Naive B cell (primary cell): ENCODE data around the gene TUG1. TPM values are rescaled to one million over a fixed set of nuclear protein-coding genes. Genes with fewer than 3 reads are reported as not detected.
A peak's percentile ranks its signal among the peaks of the same experiment; 100 is the strongest.

Experiments
- ATAC-seq, 2 donors: fragments of 150-1000 bp; cut with Tn5 transposase; 2 replicates each; pipeline ENCODE4 v1.10.0; 2021; ENCODE audit warnings: low read depth in 2 of 2, mild to moderate bottlenecking in 2 of 2, moderate library complexity in 2 of 2
- DNase-seq: peaks from one replicate; pipeline ENCODE4 v3.0.0; 2022
- H3K27ac Mint-ChIP-seq, 6 donors: one replicate each; pipeline ENCODE4 v1.8.0; 2020 to 2022; ENCODE audit warnings: mild to moderate bottlenecking in 6 of 6, mixed read lengths in 6 of 6, moderate library complexity in 5 of 6, inconsistent platforms in 2 of 6
- H3K27me3 Mint-ChIP-seq, 3 donors: one replicate each; pipeline ENCODE4 v1.8.0; 2021 to 2022; ENCODE audit warnings: mixed read lengths in 3 of 3, mild to moderate bottlenecking in 1 of 3
- H3K36me3 Mint-ChIP-seq, 2 donors: one replicate each; pipeline ENCODE4 v1.8.0; 2020 to 2022; ENCODE audit warnings: mixed read lengths in 2 of 2, inconsistent platforms in 1 of 2, mild to moderate bottlenecking in 1 of 2
- H3K4me1 Mint-ChIP-seq, 3 donors: one replicate each; pipeline ENCODE4 v1.8.0; 2020 to 2022; ENCODE audit warnings: mixed read lengths in 3 of 3, inconsistent platforms in 1 of 3, mild to moderate bottlenecking in 1 of 3, moderate library complexity in 1 of 3
- H3K4me3 Mint-ChIP-seq, 8 donors: one replicate each; pipeline ENCODE4 v1.8.0; 2020 to 2022; ENCODE audit warnings: mild to moderate bottlenecking in 8 of 8, mixed read lengths in 8 of 8, moderate library complexity in 8 of 8, inconsistent platforms in 2 of 8
- H3K9me3 Mint-ChIP-seq, 7 donors: one replicate each; pipeline ENCODE4 v1.8.0; 2020 to 2022; ENCODE audit warnings: mixed read lengths in 7 of 7, mild to moderate bottlenecking in 5 of 7, inconsistent platforms in 2 of 7, moderate library complexity in 1 of 7
- polyA plus RNA-seq, 6 donors: library from polyadenylated mRNA; unstranded; fragments of 300-500 nt; fragmentation: Illumina TruSeq; gene quantifications; one replicate each; pipeline ENCODE4 v1.2.3, GENCODE V29; 2021; ENCODE audit warnings: low read depth in 6 of 6

Gene TUG1
- polyA plus RNA-seq, 6 donors from 2014 or later: 8.1 to 30.7 (median 21.5) TPM

DNA sequence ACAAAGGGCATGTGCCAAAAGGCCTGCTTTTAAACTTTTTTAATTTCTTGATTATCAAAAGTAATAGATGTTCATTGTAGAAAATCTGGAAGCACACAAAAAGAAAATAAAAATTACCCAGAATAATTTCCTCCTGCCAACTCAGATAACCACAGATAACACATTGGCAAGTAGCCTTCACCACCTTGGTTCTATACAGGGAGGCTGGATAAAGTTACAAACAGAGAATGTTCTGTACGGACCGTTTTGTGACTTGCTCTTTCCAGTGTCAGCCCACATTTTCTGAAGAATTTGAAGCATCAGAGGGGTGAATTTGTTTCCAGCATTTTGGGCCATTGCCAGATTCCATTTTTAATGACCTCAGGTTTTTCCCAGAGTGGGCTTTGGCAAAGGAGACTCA is 23.5 kb downstream of the TUG1 start:
- no peak overlapping the region for H3K4me3 Mint-ChIP-seq

DNA sequence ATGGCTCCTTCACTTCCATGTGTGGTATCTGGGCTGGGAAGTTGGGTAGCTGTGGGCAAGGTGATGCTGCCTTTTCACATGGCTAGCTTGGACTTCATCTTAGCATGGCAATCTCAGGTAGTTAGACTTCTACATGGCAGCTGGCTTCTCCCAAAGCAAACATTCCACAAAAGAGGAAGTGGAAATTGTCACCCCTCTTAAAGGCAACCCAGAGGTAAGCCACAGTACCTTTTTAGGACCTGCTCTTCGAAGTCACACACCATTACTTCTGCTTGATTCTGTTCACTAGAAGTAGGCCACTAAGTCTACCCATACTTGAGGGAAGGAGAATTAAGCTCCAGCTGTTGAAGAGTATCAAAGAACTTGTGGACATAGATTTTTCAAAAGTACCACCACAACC is 25.9 kb downstream of the TUG1 start:
- Mint-ChIP-seq H3K9me3 (peaks cover 0 to 27% (median 10%) of the 10 kb centered on the region in 7 donors), H3K27me3 (peaks cover 0 to 7% (median 6%) of the 10 kb centered on the region in 3 donors), H3K27ac (peak overlapping the region in 1 of 6 donors; percentile 47), H3K36me3 (peaks cover 0 to 8% of the 10 kb centered on the region in 2 donors), H3K4me1 (peaks cover 0 to 15% (median 6%) of the 10 kb centered on the region in 3 donors), H3K4me3 (no peak overlapping the region)
- DNase-seq: no peak
- ATAC-seq: no peak

More for the DNA sequence above, 23.5 kb downstream of the TUG1 start:
- ATAC-seq (no peak), DNase-seq (no peak)
- peaks cover 0 to 15% (median 6%) of the 10 kb centered on the region in 3 donors for H3K4me1 Mint-ChIP-seq
- H3K27me3 Mint-ChIP-seq: peaks cover 0 to 6% (median 0%) of the 10 kb centered on the region in 3 donors
- H3K36me3 Mint-ChIP-seq: peaks cover 8 to 9% of the 10 kb centered on the region in 2 donors
- no peak overlapping the region for H3K27ac Mint-ChIP-seq
- peaks cover 5 to 46% (median 20%) of the 10 kb centered on the region in 7 donors for H3K9me3 Mint-ChIP-seq

DNA sequence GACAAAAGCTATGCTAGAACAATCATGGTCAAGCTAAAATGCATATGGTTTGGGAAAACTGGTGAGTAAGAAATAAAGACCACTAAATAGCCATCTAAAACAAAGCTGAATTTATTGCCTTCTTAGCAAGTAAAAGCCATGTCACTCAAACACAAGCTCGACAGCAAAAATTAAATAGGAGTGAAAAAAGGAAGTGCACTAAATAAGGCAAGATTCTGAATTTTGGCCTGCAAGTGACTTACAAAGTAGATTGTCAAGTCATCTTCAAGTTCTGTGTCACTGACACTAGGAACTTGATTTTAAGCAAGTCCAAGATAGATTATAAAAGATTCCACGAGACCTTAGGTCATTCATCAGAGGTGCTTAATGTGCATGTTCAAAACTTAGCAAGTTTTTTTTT is 27.4 kb downstream of the TUG1 start:
- H3K4me1 Mint-ChIP-seq: peaks cover 0 to 15% (median 6%) of the 10 kb centered on the region in 3 donors
- peaks cover 0 to 12% (median 4%) of the 10 kb centered on the region in 7 donors for H3K9me3 Mint-ChIP-seq
- ATAC-seq (no peak), DNase-seq (no peak)
- H3K4me3 Mint-ChIP-seq: no peak overlapping the region
- H3K36me3 Mint-ChIP-seq: no peaks in the 10 kb centered on the region
- H3K27ac Mint-ChIP-seq: no peak overlapping the region
- peaks cover 3 to 7% (median 6%) of the 10 kb centered on the region in 3 donors for H3K27me3 Mint-ChIP-seq

DNA sequence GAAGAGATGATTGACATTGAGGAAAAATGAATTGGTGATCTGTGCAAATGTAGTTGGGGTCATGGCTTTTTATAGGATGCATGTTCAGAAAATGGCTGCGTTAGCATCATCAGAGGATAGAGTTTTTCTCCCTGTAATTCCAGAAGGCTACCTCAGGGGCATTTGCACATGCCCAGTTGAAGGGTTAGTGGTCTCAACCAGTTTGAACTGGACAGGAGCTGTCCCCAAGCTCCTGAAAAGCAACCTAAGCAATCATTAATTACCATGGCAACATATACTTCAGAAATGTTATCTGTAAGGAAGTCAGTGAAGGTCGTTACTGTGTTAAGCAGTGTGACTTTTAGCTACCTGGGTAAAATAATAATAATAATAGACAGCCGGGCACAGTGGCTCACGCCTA is 29.3 kb downstream of the TUG1 start:
- Mint-ChIP-seq H3K36me3 (peaks cover 0 to 9% of the 10 kb centered on the region in 2 donors), H3K27me3 (peaks cover 9 to 20% (median 19%) of the 10 kb centered on the region in 3 donors)

DNA sequence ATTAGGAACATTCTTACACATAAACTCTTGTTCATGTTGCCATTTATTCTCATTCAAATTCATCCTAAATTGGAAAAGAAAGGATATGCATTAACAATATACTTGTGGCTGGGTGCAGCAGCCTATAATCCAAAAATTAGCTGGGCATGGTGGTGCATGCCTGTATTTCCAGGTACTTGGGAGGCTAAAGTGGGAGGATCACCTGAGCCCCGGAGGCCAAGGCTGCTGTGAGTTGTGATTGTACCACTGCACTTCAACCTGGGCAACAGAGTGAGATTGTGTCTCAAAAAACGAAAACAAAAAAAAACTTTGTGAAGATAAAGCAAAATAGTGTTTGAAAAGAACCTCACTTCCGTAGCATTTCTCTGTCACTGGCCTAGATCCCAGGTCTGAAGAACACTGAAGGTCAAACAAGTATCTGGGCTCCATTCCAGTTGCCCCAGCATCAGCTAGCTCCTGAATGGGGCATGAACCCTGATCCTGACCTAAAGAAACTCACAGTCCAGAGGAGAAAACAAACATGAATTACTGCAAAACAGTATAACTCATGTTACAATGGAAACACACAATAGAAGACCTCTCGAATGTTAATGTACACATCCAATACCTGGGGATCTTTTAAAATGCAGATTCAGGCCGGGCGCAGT is 32.2 kb downstream of the TUG1 start:
- Mint-ChIP-seq H3K4me1 (peaks cover 0 to under 1% (median 0%) of the 10 kb centered on the region in 3 donors), H3K36me3 (peaks cover 0 to 9% of the 10 kb centered on the region in 2 donors), H3K27me3 (peaks cover 9 to 20% (median 13%) of the 10 kb centered on the region in 3 donors), H3K9me3 (peaks cover 0 to 30% (median 14%) of the 10 kb centered on the region in 7 donors), H3K4me3 (no peak overlapping the region), H3K27ac (no peak overlapping the region)
- ATAC-seq (no peak), DNase-seq (no peak)

More for the DNA sequence above, 29.3 kb downstream of the TUG1 start:
- ATAC-seq (no peak), DNase-seq (no peak)
- H3K4me1 Mint-ChIP-seq: peaks cover 0 to 15% (median 6%) of the 10 kb centered on the region in 3 donors
- H3K4me3 Mint-ChIP-seq: no peak overlapping the region
- H3K27ac Mint-ChIP-seq: no peak overlapping the region
- H3K9me3 Mint-ChIP-seq: peaks cover 0 to 7% (median 1%) of the 10 kb centered on the region in 7 donors

DNA sequence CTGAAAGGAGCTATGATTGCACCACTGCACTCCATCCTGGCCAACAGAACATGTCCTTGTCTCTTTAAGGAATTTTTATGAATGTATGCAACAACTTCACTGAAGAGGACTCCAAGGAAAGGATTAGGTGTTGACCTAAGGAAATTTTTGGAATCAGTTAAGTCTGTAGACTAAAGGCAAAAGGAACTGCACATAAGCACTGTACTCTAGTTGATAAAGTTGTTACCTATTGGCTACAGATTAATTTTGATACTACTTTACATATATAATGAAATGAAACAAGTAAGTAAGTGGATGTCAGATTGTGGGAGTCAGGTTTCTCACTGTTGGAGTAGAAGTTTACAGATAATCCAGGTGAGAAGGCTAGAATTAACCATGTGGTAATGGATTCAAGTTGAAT is 36.5 kb downstream of the TUG1 start:
- no peak overlapping the region for H3K4me3 Mint-ChIP-seq
- H3K27me3 Mint-ChIP-seq: peaks cover 12 to 13% (median 13%) of the 10 kb centered on the region in 3 donors
- H3K9me3 Mint-ChIP-seq: peaks cover 0 to 46% (median 22%) of the 10 kb centered on the region in 7 donors
- no peak for DNase-seq
- no peaks in the 10 kb centered on the region for H3K4me1 Mint-ChIP-seq
- H3K36me3 Mint-ChIP-seq: peaks cover 0 to 9% of the 10 kb centered on the region in 2 donors
- ATAC-seq: no peak
- no peak overlapping the region for H3K27ac Mint-ChIP-seq

DNA sequence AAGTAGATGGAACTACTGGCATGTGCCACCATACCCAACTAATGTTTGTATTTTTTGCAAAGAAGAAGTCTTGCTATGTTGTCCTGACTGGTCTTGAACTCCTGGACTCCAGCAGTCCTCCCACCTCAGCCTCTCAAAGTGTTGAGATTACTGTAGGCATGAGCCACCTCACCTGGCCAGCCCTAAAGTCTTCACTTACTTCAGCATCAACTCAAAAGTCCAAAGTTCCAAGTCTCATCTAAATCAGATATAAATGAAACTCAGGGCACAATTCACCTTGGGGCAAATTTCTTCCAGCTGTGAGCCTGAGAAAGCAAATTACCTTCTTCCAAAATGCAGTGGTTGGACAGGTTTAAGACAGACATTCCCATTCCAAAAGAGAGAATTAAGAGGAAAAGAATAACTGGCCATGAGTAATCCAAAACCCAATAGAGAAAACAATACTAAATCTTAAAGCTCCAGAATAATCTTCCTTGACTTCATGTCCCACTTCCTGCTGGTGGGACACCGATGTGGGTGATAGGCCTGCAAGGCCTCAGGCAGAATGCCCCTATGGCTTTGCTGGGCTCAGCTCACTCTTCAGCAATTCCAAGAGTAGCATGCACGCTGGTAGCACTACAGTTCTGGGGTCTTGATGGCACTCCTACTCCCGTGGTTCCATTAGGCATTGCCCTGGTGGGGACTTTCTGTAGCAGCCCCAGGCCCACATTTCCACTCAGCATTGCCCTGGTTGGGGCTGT is 50.3 kb downstream of the TUG1 start:
- no peak for ATAC-seq
- H3K4me3 Mint-ChIP-seq: no peak overlapping the region
- no peak for DNase-seq
- peaks cover 0 to 6% (median 0%) of the 10 kb centered on the region in 3 donors for H3K27me3 Mint-ChIP-seq
- H3K4me1 Mint-ChIP-seq: no peaks in the 10 kb centered on the region
- no peaks in the 10 kb centered on the region for H3K36me3 Mint-ChIP-seq
- H3K27ac Mint-ChIP-seq: no peak overlapping the region
- peaks cover 0 to 2% (median 0%) of the 10 kb centered on the region in 7 donors for H3K9me3 Mint-ChIP-seq

DNA sequence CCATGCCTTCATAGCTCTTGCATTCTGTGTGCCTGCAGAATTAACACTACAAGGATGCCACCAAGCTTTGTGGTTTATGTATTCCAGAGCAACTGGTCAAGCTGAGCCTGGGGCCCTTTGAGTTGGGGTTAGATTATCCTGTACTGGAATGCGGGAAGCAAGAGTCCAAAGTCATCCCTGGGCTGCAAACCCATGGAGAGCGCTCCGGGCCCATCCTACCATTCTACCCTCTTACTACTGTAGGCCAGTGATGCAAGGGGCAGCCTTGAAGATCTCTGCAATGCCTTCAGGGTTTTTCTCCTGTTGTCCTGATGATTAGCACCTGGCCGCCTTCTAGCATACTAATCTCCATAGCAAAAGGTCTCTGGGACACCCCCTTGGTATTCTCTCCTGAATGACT is 51.3 kb downstream of the TUG1 start:
- ATAC-seq: no peak
- H3K9me3 Mint-ChIP-seq: peaks cover 0 to 1% (median 0%) of the 10 kb centered on the region in 7 donors
- peaks cover 0 to 3% (median 0%) of the 10 kb centered on the region in 3 donors for H3K27me3 Mint-ChIP-seq
- H3K4me1 Mint-ChIP-seq: no peaks in the 10 kb centered on the region
- no peak for DNase-seq
- no peak overlapping the region for H3K27ac Mint-ChIP-seq
- H3K36me3 Mint-ChIP-seq: no peaks in the 10 kb centered on the region
- H3K4me3 Mint-ChIP-seq: peak overlapping the region in 1 of 8 donors; percentile 53

DNA sequence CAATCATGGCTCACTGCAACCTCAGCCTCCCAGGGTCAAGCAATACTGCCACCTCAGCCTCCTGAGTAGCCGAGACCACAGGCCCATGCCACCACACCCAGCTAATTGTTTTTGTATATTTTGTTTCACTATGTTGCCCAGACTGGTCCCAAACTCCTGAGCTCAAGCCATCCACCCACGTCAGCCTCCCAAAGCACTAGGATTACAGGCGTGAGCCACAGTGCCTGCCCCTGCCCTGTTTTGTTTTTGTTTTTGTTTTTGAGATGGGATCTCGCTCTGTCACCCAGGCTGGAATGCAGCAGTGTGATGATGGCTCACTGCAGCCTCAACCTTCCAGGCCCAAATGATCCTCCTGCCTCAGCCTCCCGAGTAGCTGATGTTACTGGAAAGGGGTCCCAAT is 53.5 kb downstream of the TUG1 start:
- H3K4me3 Mint-ChIP-seq: no peak overlapping the region
- ATAC-seq (no peak), DNase-seq (no peak)
- no peaks in the 10 kb centered on the region for H3K36me3 Mint-ChIP-seq
- no peaks in the 10 kb centered on the region for H3K27me3 Mint-ChIP-seq
- H3K27ac Mint-ChIP-seq: peak overlapping the region in 1 of 6 donors; percentile 27
- no peaks in the 10 kb centered on the region for H3K4me1 Mint-ChIP-seq
- H3K9me3 Mint-ChIP-seq: peaks cover 0 to 4% (median 0%) of the 10 kb centered on the region in 7 donors

Other genes with a start within 250 kb of the TUG1 start
- gene MORC2, start 491 bp upstream of the TUG1 start, polyA plus RNA-seq: 1 to 10 TPM in 4 of 6 donors, under 1 TPM in 1, not detected in 1; 0.76 to 4.5 (median 1.9) TPM
- 1 to 10 TPM in 1 of 6 donors, under 1 TPM in 2, not detected in 3; 0.27 to 1.0 (median 0.79) TPM for gene SMTN, start 112.1 kb downstream of the TUG1 start, polyA plus RNA-seq
- 10 to 100 TPM; 31.1 to 54.8 (median 42.9) TPM for gene SELENOM, start 138.3 kb downstream of the TUG1 start, polyA plus RNA-seq
- gene INPP5J, start 153.7 kb downstream of the TUG1 start, polyA plus RNA-seq: under 1 TPM in 1 of 6 donors, not detected in 5; 0.26 TPM
- not detected for gene PLA2G3, start 171.2 kb downstream of the TUG1 start, polyA plus RNA-seq
- 10 to 100 TPM; 16.3 to 26.6 (median 20.9) TPM for gene RNF185, start 190.9 kb downstream of the TUG1 start, polyA plus RNA-seq
- 10 to 100 TPM in 1 of 6 donors, 1 to 10 TPM in 5; 5.6 to 16.7 (median 9.2) TPM for gene LIMK2, start 243.0 kb downstream of the TUG1 start, polyA plus RNA-seq